Activated CD4-positive, alpha-beta T cell treated with anti-CD3 and anti-CD28 coated beads, Interleukin-2, amount 10 ng/mL, durations not matched to agents 7 days and 5 days (primary cell): ENCODE data around the gene SERPINB12. TPM values are rescaled to one million over a fixed set of nuclear protein-coding genes. Genes with fewer than 3 reads are reported as not detected.

ENCODE experiments used
- CTCF ChIA-PET: fragments of 350-600 bp; sonication (Branson Sonifier 250); formaldehyde crosslinking; loops from one replicate; lab custom pipeline; 2021; ENCODE audit warnings: antibody characterized with exemption; lab: Charles Lee
- POLR2A ChIA-PET: fragments of 350-600 bp; sonication (Branson Sonifier 250); formaldehyde crosslinking; loops from one replicate; lab custom pipeline; 2021; ENCODE audit warnings: antibody characterized with exemption; lab: Charles Lee
- DNase-seq: peaks from one replicate; pipeline ENCODE4 v3.0.0-alpha.2; 2020
- H3K27ac Mint-ChIP-seq: one replicate; pipeline ENCODE4 v1.8.0; 2021; ENCODE audit warnings: mild to moderate bottlenecking, moderate library complexity, mixed read lengths
- H3K27me3 Mint-ChIP-seq: one replicate; pipeline ENCODE4 v1.8.0; 2021; ENCODE audit warnings: mixed read lengths
- H3K36me3 Mint-ChIP-seq: one replicate; pipeline ENCODE4 v1.8.0; 2021; ENCODE audit warnings: low read depth, mixed read lengths
- H3K4me1 Mint-ChIP-seq: one replicate; pipeline ENCODE4 v1.8.0; 2021; ENCODE audit warnings: mixed read lengths
- H3K4me3 Mint-ChIP-seq: one replicate; pipeline ENCODE4 v1.8.0; 2021; ENCODE audit warnings: mild to moderate bottlenecking, moderate library complexity, mixed read lengths
- H3K9me3 Mint-ChIP-seq: one replicate; pipeline ENCODE4 v1.8.0; 2021; ENCODE audit warnings: mixed read lengths
- total RNA-seq, 2 experiments: library from RNA; stranded (reverse); gene quantifications; one replicate each; pipeline ENCODE4 v1.2.3, GENCODE V29; 2021

SERPINB12 gene
- total RNA-seq, 2 experiments from 2014 or later = not detected

GRCh38 chr18:63559567-63560491, 17.7 kb downstream of the SERPINB12 start:
- Mint-ChIP-seq H3K36me3 (no peaks in the 10 kb centered on the region), H3K4me3 (no peak overlapping the region), H3K4me1 (no peaks in the 10 kb centered on the region), H3K27me3 (peaks cover 8% of the 10 kb centered on the region), H3K9me3 (no peaks in the 10 kb centered on the region), H3K27ac (no peak overlapping the region)
- ChIA-PET POLR2A (no interaction called here), CTCF (interaction anchor here (1.5 kb wide), 1 partner anchor 8 kb away, joined by 3 read pairs; no protein-coding TSS in a partner anchor)
- no peak for DNase-seq

- Mint-ChIP-seq H3K4me1 (no peaks in the 10 kb centered on the region), H3K27me3 (peaks cover 8% of the 10 kb centered on the region), H3K36me3 (no peaks in the 10 kb centered on the region), H3K4me3 (no peak overlapping the region), H3K9me3 (no peaks in the 10 kb centered on the region), H3K27ac (no peak overlapping the region)
- ChIA-PET POLR2A (no interaction called here), CTCF (interaction anchor here (1.1 kb wide), 1 partner anchor 9 kb away, joined by 4 read pairs; no protein-coding TSS in a partner anchor)
- DNase-seq = no peak
Measured at GRCh38 chr18:63562284-63562683, 20.1 kb downstream of the SERPINB12 start.

- POLR2A ChIA-PET = no interaction called here
- Mint-ChIP-seq H3K4me3 (no peak overlapping the region), H3K27ac (no peak overlapping the region), H3K27me3 (peaks cover 11% of the 10 kb centered on the region), H3K36me3 (no peaks in the 10 kb centered on the region), H3K4me1 (no peaks in the 10 kb centered on the region), H3K9me3 (no peaks in the 10 kb centered on the region)
- CTCF ChIA-PET = interaction anchor here (0.5 to 1.5 kb wide), 2 partner anchors 14 to 125 kb away, joined by 3 read pairs; no protein-coding TSS in a partner anchor
- no peak for DNase-seq
Measured at GRCh38 chr18:63564021-63564420, 21.9 kb downstream of the SERPINB12 start.

- H3K36me3 Mint-ChIP-seq = no peaks in the 10 kb centered on the region
- ChIA-PET CTCF (no interaction called here), POLR2A (no interaction called here)
- no peaks in the 10 kb centered on the region for H3K9me3 Mint-ChIP-seq
- no peak for DNase-seq
- H3K27ac Mint-ChIP-seq = no peak overlapping the region
- peaks cover 11% of the 10 kb centered on the region for H3K27me3 Mint-ChIP-seq
- no peak overlapping the region for H3K4me3 Mint-ChIP-seq
- H3K4me1 Mint-ChIP-seq = no peaks in the 10 kb centered on the region
Measured at GRCh38 chr18:63564561-63564960, 22.4 kb downstream of the SERPINB12 start.

- Mint-ChIP-seq H3K27me3 (peaks cover 21% of the 10 kb centered on the region), H3K9me3 (no peaks in the 10 kb centered on the region), H3K36me3 (no peaks in the 10 kb centered on the region), H3K4me1 (no peaks in the 10 kb centered on the region), H3K4me3 (no peak overlapping the region), H3K27ac (no peak overlapping the region)
- ChIA-PET CTCF (interaction anchor here (0.8 to 1.4 kb wide), 2 partner anchors 9 to 10 kb away, joined by 3 to 7 read pairs; no protein-coding TSS in a partner anchor), POLR2A (no interaction called here)
- no peak for DNase-seq
Measured at GRCh38 chr18:63567276-63567675, 25.1 kb downstream of the SERPINB12 start.

GRCh38 chr18:63567825-63568224, 25.7 kb downstream of the SERPINB12 start:
- Mint-ChIP-seq H3K27ac (no peak overlapping the region), H3K27me3 (peaks cover 24% of the 10 kb centered on the region), H3K36me3 (no peaks in the 10 kb centered on the region), H3K4me3 (no peak overlapping the region), H3K4me1 (no peaks in the 10 kb centered on the region), H3K9me3 (no peaks in the 10 kb centered on the region)
- ChIA-PET POLR2A (no interaction called here), CTCF (interaction anchor here (0.7 to 0.8 kb wide), 2 partner anchors 8 to 10 kb away, joined by 3 read pairs; no protein-coding TSS in a partner anchor)
- no peak for DNase-seq

GRCh38 chr18:63570721-63571120, 28.6 kb downstream of the SERPINB12 start:
- H3K36me3 Mint-ChIP-seq = no peaks in the 10 kb centered on the region
- POLR2A ChIA-PET = no interaction called here
- H3K27ac Mint-ChIP-seq = no peak overlapping the region
- H3K27me3 Mint-ChIP-seq = peaks cover 25% of the 10 kb centered on the region
- no peaks in the 10 kb centered on the region for H3K4me1 Mint-ChIP-seq
- H3K4me3 Mint-ChIP-seq = no peak overlapping the region
- CTCF ChIA-PET = no interaction called here
- H3K9me3 Mint-ChIP-seq = no peaks in the 10 kb centered on the region
- no peak for DNase-seq

GRCh38 chr18:63575681-63576080, 33.5 kb downstream of the SERPINB12 start:
- H3K27me3 Mint-ChIP-seq = peaks cover 29% of the 10 kb centered on the region
- ChIA-PET CTCF (interaction anchor here (1.5 kb wide), 1 partner anchor 9 kb away, joined by 7 read pairs; no protein-coding TSS in a partner anchor), POLR2A (no interaction called here)
- H3K4me3 Mint-ChIP-seq = no peak overlapping the region
- H3K36me3 Mint-ChIP-seq = no peaks in the 10 kb centered on the region
- no peaks in the 10 kb centered on the region for H3K4me1 Mint-ChIP-seq
- H3K27ac Mint-ChIP-seq = no peak overlapping the region
- H3K9me3 Mint-ChIP-seq = no peaks in the 10 kb centered on the region
- no peak for DNase-seq

GRCh38 chr18:63578357-63578958, 36.3 kb downstream of the SERPINB12 start:
- H3K4me1 Mint-ChIP-seq = no peaks in the 10 kb centered on the region
- H3K27me3 Mint-ChIP-seq = peaks cover 30% of the 10 kb centered on the region
- no peak overlapping the region for H3K4me3 Mint-ChIP-seq
- ChIA-PET POLR2A (no interaction called here), CTCF (interaction anchor here (0.8 to 3.1 kb wide), 3 partner anchors 15 to 59 kb away, joined by 3 to 18 read pairs (median 3); no protein-coding TSS in a partner anchor)
- H3K27ac Mint-ChIP-seq = no peak overlapping the region
- DNase-seq = peak; percentile 39
- H3K36me3 Mint-ChIP-seq = no peaks in the 10 kb centered on the region
- no peaks in the 10 kb centered on the region for H3K9me3 Mint-ChIP-seq

- ChIA-PET CTCF (interaction anchor here (1.0 kb wide), 1 partner anchor 62 kb away, joined by 3 read pairs; no protein-coding TSS in a partner anchor), POLR2A (interaction anchor here (0.5 kb wide), 1 partner anchor 586 kb away, joined by 3 read pairs; no protein-coding TSS in a partner anchor)
- no peaks in the 10 kb centered on the region for H3K4me1 Mint-ChIP-seq
- H3K27me3 Mint-ChIP-seq = peaks cover 30% of the 10 kb centered on the region
- no peak overlapping the region for H3K27ac Mint-ChIP-seq
- DNase-seq = no peak
- no peaks in the 10 kb centered on the region for H3K9me3 Mint-ChIP-seq
- H3K4me3 Mint-ChIP-seq = no peak overlapping the region
- no peaks in the 10 kb centered on the region for H3K36me3 Mint-ChIP-seq
Measured at GRCh38 chr18:63579616-63580015, 37.4 kb downstream of the SERPINB12 start.

GRCh38 chr18:63585988-63586387, 43.8 kb downstream of the SERPINB12 start:
- Mint-ChIP-seq H3K4me1 (no peaks in the 10 kb centered on the region), H3K9me3 (no peaks in the 10 kb centered on the region), H3K27me3 (peaks cover 14% of the 10 kb centered on the region), H3K4me3 (no peak overlapping the region), H3K36me3 (no peaks in the 10 kb centered on the region), H3K27ac (no peak overlapping the region)
- CTCF ChIA-PET = no interaction called here
- DNase-seq = no peak
- POLR2A ChIA-PET = no interaction called here

- Mint-ChIP-seq H3K4me3 (no peak overlapping the region), H3K4me1 (no peaks in the 10 kb centered on the region), H3K9me3 (no peaks in the 10 kb centered on the region), H3K27ac (no peak overlapping the region), H3K36me3 (no peaks in the 10 kb centered on the region), H3K27me3 (peaks cover 14% of the 10 kb centered on the region)
- ChIA-PET CTCF (no interaction called here), POLR2A (no interaction called here)
- no peak for DNase-seq
Measured at GRCh38 chr18:63586431-63586830, 44.3 kb downstream of the SERPINB12 start.

- no peak for DNase-seq
- no peak within 1 kb of the TSS for H3K4me3 Mint-ChIP-seq
- H3K4me1 Mint-ChIP-seq = no peaks in the 10 kb centered on the region
- ChIA-PET POLR2A (no interaction called here), CTCF (no interaction called here)
- H3K27ac Mint-ChIP-seq = no peak within 1 kb of the TSS
- H3K27me3 Mint-ChIP-seq = peaks cover 14% of the 10 kb centered on the region
- H3K36me3 Mint-ChIP-seq = no peaks in the 10 kb centered on the region
- no peaks in the 10 kb centered on the region for H3K9me3 Mint-ChIP-seq
Measured at GRCh38 chr18:63586966-63587365, 44.8 kb downstream of the SERPINB12 start, which contains the start of gene SERPINB13. SERPINB13 (plus strand) TSS chr18:63587343; CDS start chr18:63588668, 1,325 bp downstream.
